Stimulated activated CD4-positive, alpha-beta T cell treated with anti-CD3 and anti-CD28 coated beads, TNF-alpha, amount 100 ng/mL, for 24 hours (primary cell): ENCODE results near the gene DHRS7B.
"Not testable (repeated sequence)": the region's sequence is repeated elsewhere in the genome, so short reads cannot be mapped to it uniquely, and the experiment has no call there.

Experiments
- DNase-seq, 3 experiments: peaks; one replicate each; pipeline ENCODE4 v3.0.0-alpha.2; 2020; ENCODE audit warnings: low read depth in 3 of 3

Gene DHRS7B

GRCh38 chr17:21209511-21210175 lies 82.9 kb downstream of the DHRS7B start:
- no peak for DNase-seq

DNA sequence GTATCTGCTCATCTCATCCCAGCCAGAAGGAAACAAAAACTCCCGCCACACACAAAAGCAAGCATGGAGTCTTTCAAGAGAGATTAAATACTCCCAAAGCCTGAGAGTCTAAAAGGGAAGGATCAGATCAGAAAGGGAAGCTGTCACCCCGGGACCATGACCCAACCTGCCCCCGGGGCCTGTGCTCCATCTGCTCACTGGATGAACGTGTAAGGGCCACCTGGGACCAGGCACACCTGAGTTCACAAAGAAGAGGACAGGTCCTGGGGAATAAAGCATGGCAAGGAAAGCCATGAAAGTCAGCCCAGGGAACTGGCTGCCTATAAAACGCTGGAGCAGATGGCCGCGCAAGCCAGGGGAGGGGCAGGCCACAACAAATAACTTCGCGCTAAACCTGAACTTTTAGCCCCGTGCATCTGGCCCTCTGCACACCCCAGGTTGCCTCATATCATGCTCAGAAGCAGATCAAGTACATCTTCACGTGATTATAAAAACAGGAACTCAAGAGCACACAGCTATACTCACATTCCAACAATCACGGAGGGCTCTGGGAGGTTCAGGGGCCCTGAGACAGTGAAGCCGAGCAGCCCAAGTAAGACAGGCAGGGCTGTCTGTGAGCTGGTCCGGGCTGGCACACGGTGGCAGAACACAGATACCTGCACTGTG lies 83.8 kb downstream of the DHRS7B start:
- DNase-seq, result no peak

DNA sequence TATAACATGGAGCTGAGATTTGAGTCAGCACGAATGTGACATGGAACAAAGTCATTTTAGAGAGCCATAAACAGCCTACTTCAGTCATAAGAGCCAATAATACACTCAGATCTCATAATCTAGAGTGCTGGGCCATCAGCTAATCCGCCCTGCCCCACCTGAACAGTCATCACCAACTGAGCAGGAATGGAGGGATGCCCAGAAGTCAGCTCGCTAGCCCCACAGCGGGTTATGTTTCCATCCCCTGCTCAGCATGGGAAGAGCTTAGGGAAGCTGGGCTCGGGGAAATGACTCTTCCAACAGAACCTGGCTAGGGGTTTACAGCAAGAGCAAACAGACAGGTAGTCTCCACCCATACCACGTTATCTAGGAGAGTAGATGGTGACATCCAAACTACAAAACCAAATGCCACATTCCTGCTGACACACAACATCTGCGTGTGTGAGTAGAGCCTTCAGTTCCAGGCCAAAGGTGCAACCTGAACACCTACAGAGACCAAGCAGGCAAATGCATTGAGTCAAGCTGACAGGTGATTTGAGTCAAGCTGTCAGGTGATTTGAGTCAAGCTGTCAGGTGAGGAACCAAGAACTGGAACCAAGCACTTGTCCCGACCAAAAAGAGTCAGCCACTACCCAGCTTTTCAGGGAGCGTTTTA lies 85.2 kb downstream of the DHRS7B start:
- DNase-seq, result no peak

DNA sequence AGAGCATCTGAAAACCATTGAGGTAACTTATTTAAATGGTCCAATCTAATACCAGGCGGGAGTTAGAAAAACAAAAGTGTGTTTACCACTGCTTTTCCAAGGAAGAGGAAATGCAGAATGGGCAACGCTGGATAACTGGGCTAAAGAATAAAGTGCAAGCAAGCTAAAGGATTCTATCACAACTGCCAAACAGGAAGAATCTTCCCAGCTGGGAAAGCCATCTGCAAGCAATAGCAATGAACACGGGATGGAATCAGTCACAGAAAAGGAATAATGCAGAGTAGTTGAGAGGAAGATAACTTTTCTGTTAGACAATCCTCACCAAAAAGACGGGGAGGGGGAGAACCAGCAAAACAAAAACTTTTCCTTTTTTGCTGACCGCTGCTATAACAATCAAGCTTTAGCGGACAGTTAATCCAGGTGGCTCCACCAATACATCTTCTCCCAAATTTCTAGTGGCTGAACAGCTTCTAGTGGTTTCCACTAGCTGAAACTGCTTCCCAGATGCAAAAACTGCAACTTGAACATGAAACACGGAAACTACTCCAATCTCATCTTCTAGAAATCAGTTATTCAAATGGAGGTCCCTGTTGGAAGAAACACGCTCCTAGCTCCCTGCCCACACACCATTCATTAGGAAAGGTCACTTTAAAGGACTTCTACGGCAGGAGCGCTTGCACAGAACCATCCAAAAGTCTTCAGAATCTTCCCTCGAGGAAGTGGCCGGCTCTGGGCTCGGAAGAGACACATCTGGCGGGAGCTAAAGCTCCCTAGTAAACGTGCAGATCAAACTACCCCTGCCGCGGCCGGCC lies 86.3 kb downstream of the DHRS7B start:
- no peak for DNase-seq

DNA sequence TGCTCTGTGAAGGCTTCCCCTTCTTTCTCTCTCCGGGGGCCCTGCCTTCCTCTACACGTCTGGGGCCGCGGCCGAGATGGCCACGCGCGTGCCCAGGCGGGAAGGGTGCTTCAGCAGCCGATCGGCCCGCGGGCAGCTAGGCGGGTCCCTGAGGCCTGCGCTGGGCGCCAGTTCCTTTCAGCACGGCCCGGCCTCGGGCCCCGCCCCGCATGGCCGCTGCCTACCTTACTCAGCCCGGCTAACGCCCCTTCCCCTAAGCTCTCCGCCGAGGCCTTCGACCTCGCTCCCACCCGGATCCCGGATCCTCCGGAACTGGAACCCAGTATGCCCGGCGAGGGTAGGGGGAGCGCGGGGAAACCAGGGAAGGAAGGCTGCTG lies 86.9 kb downstream of the DHRS7B start:
- DNase-seq, result peak in 2 of 3 experiments; percentile 8 to 30

- peak; percentile 90 to 94 (median 93) for DNase-seq
Measured at GRCh38 chr17:21214015-21214776, 87.4 kb downstream of the DHRS7B start, which contains the start of gene TMEM11. TMEM11 (minus strand) TSS chr17:21214161; CDS start chr17:21214152, 9 bp downstream.

GRCh38 chr17:21214777-21215541 lies 88.2 kb downstream of the DHRS7B start:
- DNase-seq, result no peak

DNA sequence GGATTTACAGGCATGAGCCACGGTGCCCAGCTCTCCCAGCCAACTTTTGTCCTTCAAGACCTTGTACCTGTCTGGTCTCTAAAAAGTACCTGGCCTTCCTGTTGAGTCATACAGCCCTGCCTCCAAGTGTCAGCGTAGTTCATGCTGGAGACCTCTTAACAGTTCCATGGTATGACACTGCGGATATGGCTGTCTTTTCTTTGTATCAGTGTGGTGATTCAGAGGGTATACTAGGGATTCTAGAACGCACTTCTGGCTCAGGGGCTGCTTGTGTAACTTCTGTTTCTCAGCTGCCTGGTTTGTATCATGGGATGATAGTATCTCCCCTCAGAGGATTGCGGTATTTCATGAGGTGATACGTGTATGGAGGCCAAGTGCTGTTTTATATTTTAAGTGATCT lies 89.2 kb downstream of the DHRS7B start:
- no peak for DNase-seq

- no peak for DNase-seq
Measured at GRCh38 chr17:21217346-21217745, 90.6 kb downstream of the DHRS7B start.

DNA sequence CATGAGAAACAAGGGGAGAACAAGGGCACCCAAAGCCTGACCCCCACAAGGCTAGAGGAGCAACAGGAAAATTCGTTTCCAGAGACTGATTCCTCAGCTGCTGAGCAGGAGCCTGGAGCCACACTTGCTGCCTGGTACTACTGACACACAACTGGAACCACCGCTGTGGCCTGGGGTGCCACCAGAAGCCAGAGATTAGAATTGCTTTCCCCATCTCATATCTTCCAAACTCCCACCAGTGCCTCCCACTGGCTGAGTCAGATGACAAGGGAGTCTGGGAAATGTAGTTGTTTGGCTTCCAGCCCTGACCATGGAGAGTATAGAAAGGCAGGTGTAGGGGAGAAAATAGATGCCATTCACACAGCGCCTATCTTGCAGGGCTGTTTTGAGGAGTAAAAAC lies 91.3 kb downstream of the DHRS7B start:
- DNase-seq, result peak in 2 of 3 experiments; percentile 23 to 33

GRCh38 chr17:21218831-21219380 lies 92.1 kb downstream of the DHRS7B start:
- no peak for DNase-seq

GRCh38 chr17:21223086-21223485 lies 96.3 kb downstream of the DHRS7B start:
- no peak for DNase-seq

GRCh38 chr17:21227277-21227676 lies 100.5 kb downstream of the DHRS7B start:
- DNase-seq, result not testable (repeated sequence)

- no peak for DNase-seq
Measured at GRCh38 chr17:21228111-21228510, 101.3 kb downstream of the DHRS7B start.

DNA sequence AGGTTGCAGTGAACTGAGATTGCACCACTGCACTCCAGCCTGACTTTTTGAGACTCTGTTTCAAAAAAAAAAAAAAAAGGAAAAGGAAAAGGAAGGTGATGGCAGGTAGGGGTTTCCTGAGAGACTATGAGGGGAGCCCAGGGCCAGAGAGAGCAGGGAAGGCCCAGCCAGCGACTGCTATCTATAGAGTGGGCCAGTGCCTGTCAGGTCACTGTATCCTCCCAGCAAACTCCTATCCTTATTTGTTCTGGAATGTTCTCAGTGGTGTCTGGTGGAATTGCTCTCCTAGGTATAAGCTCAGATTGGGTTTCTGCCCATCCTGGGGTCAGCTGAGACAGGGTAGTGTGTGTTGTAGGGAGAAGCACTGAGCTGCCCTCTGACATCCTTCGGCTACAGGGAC lies 102.1 kb downstream of the DHRS7B start:
- DNase-seq, result no peak

GRCh38 chr17:21231533-21231932 lies 104.8 kb downstream of the DHRS7B start:
- no peak for DNase-seq

DNA sequence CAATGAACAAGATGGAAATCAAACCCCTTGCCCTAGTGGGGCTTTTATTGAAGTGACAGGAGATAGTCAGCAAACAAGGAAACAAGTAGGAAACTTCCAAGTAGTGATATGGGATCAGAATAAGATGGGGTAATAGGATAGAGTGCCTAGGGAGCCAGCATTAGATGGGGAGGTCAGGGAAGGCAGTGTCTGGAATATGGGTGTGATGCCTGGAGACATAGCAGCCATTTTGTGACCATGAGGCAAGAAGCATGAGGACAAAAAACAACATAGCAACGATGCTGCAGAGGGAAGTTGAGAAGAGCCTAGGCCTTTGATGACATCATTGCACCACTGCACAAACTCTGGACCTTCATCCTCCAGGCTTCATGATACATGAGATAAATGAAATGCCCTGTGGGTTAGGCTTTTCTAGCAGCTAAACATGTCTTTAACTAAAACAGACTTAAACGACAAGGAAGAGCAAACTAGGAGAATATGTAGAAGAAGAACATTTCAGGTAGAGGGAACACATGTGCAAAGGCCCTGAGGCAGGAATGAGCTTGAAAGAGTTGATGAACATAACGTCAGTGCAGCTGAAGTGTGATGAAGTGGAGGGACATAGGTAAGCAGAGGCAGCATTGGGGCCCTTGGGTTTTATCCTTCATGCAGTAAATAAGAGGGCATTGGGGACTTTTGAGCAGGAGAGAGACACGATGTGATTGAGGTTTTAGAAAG lies 105.4 kb downstream of the DHRS7B start:
- no peak for DNase-seq

DNA sequence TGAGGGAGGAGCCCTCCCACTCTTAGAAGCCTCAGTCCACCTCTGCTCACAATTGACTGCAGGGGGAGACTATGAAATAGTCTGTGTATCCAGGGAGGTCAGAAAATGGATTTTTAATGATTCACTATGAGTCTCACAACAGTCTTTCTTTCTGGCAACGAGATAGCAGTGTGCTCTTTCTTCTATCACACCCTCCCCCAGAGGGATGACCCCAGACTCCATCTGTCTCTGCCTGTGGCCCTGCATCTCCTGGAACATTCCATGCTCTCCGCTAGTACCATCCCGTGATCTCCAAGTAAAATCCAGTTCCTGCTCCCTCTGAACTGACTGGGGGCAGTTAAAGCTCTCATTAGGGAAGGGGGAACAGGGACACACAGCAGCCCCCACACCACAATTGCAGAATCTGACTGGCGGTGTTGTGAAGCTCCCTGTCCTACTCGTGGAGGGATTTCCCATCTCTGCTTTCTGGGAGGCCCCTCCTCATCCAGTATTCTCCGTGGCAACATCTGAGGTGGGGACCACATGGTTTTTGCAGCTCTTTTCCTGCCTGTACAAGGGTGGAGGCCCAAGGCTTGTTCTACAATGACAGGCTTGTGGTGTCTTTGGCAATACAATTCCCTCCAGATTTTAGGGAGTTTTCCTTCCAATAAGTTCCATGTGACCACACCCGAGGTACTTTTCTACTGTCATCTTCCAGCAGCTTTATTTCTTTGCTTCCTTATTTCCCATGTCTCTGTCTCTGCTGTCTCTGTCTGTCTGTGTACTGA lies 107.0 kb downstream of the DHRS7B start:
- no peak for DNase-seq

DNA sequence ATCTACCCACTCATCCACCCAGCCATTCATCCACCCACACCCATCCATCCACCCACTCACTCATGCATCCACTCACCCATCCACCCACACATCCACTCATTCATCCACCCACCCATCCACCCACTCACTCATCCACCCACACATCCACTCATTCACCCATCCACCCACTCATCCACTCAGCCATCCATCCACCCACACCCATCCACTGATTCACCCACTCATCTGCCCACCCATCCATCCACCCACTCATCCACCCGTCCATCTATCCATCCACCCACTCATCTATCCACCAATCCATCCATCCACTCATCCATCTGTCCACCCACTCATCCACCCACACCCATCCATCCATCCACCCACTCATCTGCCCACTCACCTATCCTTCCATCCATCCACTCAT lies 109.2 kb downstream of the DHRS7B start:
- DNase-seq, result no peak
